Activated gamma-delta T cell treated with Interleukin-2 at 50 U/mL for 16 hours (primary cell): ENCODE measurements around the gene COL4A1.

Source experiments
- DNase-seq: peaks from one replicate; pipeline ENCODE4 v3.0.0-alpha.2; 2020

Gene COL4A1

GRCh38 chr13:110306340-110306959 lies 507 bp downstream of the COL4A1 start:
- no peak for DNase-seq

GRCh38 chr13:110305949-110306339 lies 1.0 kb downstream of the COL4A1 start:
- DNase-seq, result no peak

GRCh38 chr13:110305544-110305943 lies 1.4 kb downstream of the COL4A1 start:
- DNase-seq, result no peak

GRCh38 chr13:110305001-110305400 lies 2.0 kb downstream of the COL4A1 start:
- no peak for DNase-seq

- DNase-seq, result no peak
These were observed 2.7 kb downstream of the COL4A1 start for GRCh38 chr13:110304256-110304655.

GRCh38 chr13:110303644-110304043 lies 3.3 kb downstream of the COL4A1 start:
- no peak for DNase-seq

- no peak for DNase-seq
These were observed 4.0 kb downstream of the COL4A1 start for GRCh38 chr13:110302997-110303396.

GRCh38 chr13:110301606-110302553 lies 5.1 kb downstream of the COL4A1 start:
- DNase-seq, result no peak

GRCh38 chr13:110301083-110301482 lies 5.9 kb downstream of the COL4A1 start:
- DNase-seq, result no peak

- no peak for DNase-seq
These were observed 6.7 kb downstream of the COL4A1 start for GRCh38 chr13:110300090-110300815.

GRCh38 chr13:110299283-110299840 lies 7.6 kb downstream of the COL4A1 start:
- no peak for DNase-seq

GRCh38 chr13:110298505-110299282 lies 8.3 kb downstream of the COL4A1 start:
- DNase-seq, result no peak

- no peak for DNase-seq
These were observed 9.0 kb downstream of the COL4A1 start for GRCh38 chr13:110297766-110298504.

- no peak for DNase-seq
These were observed 9.9 kb downstream of the COL4A1 start for GRCh38 chr13:110297011-110297410.

- no peak for DNase-seq
These were observed 12.3 kb downstream of the COL4A1 start for GRCh38 chr13:110294622-110295021.

- no peak for DNase-seq
These were observed 12.8 kb downstream of the COL4A1 start for GRCh38 chr13:110294146-110294545.

GRCh38 chr13:110293649-110294048 lies 13.3 kb downstream of the COL4A1 start:
- no peak for DNase-seq

GRCh38 chr13:110293037-110293436 lies 13.9 kb downstream of the COL4A1 start:
- DNase-seq, result no peak

- no peak for DNase-seq
These were observed 15.7 kb downstream of the COL4A1 start for GRCh38 chr13:110291286-110291685.

GRCh38 chr13:110290826-110291225 lies 16.1 kb downstream of the COL4A1 start:
- no peak for DNase-seq

- DNase-seq, result no peak
These were observed 16.8 kb downstream of the COL4A1 start for GRCh38 chr13:110290153-110290552.

- DNase-seq, result no peak
These were observed 17.3 kb downstream of the COL4A1 start for GRCh38 chr13:110289661-110290060.
